Suppressor macrophage treated with lipopolysaccharide for 1 hour (primary cell): ENCODE results near the gene CYCS.
"Not testable (repeated sequence)": the region's sequence is repeated elsewhere in the genome, so short reads cannot be mapped to it uniquely, and the experiment has no call there.

Experiments used
- DNase-seq, 3 donors: peaks; one replicate each; pipeline ENCODE4 v3.0.0-alpha.2; 2020 to 2022

The CYCS gene

DNA sequence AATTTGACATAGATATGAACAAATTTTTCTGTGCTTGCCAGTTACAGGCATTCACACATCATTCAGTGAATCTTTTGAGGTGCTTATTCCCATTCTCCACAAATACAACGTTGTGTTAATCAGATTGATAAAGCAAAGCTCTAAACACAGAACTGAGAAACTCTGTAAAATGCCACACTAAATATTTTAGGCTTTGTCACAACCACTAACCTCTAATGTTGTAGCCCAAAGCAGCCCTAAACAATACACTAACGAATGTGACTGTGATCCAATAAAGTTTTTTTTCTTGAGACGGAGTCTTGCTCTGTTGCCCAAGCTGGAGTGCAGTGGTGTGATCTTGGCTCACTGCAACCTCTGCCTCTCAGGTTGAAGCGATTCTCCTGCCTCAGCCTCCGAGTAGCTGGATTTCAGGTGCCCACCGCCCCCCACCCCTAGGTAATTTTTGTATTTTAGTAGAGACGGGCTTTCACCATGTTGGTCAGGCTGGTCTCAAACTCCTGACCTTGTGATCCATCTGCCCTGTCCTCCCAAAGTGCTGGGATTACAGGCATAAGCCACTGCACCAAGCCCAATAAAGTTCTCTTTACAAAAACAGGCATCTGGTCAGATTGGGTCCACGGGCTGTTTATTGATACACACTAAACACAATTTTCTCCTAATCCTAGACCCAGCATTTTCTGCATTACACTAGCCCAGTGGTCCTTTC lies 6.9 kb downstream of the CYCS start:
- no peak for DNase-seq

DNA sequence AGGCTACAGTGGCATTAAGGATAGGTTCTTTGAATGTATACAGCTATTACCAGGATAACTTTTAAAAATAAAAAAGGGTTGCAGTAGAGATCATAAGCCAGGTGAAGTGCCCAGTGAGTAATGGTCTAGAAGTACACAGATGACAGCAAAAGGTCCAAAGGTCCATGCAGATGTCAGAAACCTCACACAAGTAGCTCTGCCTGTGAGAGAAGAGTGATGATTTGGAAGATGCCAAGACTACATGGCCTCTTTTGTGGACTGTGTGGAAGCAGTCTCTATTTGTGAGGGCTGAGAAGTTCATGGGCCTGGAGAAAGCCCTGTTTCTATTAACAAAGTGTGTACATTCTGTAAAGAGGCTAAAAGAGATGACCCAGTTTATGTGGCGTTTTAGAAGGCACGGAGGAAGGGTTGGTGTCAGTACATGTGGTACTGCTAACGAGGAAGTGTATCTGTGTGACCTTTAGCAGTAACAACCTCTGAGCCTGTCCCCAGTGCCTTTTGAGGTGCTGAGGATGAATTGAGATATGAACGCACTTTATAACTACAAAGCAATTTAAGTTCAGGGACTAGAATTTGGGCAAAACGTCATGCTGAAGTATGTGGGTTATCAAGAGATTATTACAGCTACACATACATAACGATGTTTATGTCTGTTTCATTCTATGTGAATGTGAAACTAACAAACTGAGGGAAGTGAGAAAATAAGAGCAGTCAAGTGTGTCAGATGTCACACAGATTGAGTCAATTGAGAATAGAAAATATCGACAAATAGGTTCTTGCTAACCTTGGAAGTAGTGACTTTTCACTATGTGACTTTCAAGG lies 7.6 kb downstream of the CYCS start:
- peak in 2 of 3 donors; percentile 19 to 25 for DNase-seq

DNA sequence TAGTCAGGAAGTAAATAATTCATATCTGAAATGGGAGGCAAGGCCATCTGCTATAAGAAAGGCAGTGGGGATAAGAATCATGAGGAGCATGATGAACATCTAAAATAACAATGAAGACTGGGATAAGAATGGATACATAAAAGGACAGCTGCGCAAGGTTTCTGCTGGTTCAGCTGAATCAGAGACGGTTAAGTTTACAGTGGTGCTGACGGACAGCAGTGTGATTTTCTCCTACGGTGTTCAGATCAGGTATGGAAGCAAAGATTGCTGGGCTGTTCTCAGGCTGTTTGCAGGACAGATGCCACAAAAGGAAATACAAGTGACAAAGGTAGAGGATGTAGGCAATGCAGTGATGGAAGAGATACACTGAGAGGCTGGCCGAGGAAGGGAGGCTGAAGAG lies 8.4 kb downstream of the CYCS start:
- no peak for DNase-seq

DNA sequence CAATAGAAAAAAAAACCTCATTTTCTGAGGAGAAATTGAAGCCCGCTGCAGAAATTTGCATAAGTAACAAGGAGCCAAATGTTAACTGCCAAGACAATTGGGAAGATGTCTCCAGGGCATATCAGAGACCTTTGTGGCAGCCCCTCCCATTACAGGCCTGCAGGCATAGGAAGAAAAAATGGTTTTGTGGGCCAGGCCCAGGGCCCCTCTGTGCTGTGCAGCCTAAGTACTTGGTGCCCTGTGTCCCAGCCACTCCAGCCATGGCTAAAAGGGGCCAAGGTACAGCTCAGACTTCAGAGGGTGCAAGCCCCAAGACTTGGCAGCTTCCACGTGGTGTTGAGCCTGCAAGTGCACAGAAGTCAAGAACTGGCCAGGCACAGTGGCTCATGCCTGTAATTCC lies 14.5 kb downstream of the CYCS start:
- DNase-seq, result not testable (repeated sequence)

DNA sequence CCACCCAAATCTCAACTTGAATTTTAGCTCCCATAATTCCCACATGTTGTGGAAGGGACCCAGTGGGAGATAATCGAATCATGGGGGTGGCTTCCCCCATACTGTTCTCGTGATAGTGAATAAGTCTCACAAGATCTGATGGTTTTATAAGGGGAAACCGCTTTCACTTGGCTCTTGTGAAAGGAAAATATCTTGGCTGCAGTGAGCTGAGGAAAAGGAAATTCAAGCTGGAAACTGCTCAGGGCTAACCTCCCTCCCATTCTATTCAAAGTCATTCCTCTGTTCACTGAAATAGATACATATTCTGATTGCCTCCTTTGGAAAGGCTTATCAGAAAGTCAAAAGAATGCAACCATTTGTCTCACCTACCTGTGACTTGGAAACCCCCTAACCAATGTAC lies 15.8 kb downstream of the CYCS start:
- DNase-seq, result no peak

DNA sequence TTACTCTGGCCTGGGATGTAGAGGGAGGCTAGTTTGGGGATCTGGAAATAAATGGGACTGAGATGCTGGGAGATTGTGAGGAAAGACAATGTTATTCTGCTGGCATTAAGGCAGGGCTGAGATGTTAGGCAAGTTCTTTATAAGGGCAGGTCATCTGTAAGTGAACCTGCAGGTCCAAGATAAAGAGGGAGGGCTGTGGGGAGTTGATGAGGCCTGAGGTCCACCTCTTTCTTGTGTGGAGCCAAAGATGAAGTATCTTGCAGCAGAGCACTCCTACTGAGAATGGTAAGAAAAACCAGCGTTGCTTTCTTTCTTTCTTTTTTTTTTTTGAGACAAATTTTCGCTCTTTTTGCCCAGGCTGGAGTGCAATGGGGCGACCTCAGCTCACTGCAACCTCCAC lies 19.1 kb downstream of the CYCS start:
- no peak for DNase-seq

DNA sequence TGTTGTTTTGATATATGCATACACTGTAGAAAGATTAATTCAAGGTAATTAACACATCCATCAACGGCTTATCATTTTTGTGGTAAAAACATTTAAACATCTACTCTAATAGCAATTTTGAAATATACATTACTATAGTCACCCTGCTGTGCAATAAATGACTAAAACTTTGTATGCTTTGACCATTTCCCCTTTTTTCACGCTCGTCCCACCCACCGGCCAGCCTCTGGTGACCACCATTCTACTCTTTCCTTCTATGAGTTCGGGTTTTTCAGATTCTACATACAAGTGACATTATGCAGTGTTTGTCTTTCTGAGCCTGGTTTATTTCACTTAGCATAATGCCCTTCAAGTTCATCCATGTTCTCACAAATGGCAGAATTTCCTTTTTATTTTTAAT lies 21.3 kb downstream of the CYCS start:
- DNase-seq, result peak; percentile 55 to 64 (median 58)

DNA sequence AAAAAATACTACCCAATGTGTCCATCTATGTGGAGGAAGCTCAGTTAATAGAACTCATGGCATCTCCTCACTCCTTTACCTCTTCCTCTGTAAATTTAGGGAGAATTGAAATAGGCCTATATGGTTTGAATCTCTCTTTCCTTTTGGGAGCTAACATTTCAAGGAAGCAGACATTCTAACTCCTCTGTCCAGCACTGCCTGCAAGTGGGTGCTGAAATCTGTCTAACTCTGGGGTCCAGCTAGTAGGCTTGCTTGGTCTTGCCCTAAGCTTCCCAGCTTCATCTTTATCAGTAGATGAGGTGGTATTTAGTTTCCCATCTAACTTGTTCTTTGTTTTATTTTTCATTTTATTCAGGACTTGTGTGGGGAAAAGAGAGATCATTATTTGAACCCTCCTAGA lies 23.2 kb downstream of the CYCS start:
- no peak for DNase-seq

DNA sequence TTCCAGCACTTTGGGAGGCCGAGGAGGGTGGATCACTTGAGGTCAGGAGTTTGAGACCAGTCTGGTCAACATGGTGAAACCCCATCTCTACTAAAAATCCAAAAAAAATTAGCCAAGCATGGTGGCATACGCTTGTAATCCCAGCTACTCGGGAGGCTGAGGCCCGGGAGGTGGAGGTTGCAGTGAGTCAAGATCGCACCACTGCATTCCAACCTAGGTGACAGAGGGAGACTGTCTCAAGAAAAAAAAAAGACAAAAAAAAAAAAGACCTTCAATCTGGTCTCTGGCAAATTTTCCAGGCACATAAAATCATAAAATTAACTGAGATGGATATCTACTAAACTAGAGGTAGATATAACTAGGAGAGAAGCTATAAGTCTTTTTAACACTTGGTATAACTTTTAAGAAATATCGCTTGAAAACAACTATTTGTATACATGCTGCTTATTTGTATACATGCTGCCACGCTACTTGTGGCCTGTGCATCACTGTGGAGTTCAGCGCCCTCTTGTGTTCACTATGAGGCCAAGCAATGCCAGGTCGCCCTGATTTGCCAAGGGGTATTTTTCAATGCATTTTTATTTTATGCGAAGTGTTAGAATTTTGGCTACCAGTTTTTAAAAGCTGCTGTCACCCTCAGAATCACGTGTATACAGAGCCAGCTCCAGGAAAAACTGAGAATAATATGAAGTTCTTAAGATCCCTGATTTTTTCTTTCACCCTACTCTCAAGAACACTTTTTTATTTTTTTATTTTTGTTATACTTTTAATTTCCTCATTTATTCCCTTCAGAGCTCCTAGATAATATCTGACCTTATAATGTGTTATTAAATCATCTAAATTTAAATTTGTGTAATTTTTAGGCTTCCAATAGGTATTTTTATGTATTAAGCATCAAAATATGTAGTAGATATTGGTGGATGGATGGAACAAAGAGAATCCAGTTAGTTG lies 26.7 kb downstream of the CYCS start:
- peak; percentile 77 to 87 (median 78) for DNase-seq

DNA sequence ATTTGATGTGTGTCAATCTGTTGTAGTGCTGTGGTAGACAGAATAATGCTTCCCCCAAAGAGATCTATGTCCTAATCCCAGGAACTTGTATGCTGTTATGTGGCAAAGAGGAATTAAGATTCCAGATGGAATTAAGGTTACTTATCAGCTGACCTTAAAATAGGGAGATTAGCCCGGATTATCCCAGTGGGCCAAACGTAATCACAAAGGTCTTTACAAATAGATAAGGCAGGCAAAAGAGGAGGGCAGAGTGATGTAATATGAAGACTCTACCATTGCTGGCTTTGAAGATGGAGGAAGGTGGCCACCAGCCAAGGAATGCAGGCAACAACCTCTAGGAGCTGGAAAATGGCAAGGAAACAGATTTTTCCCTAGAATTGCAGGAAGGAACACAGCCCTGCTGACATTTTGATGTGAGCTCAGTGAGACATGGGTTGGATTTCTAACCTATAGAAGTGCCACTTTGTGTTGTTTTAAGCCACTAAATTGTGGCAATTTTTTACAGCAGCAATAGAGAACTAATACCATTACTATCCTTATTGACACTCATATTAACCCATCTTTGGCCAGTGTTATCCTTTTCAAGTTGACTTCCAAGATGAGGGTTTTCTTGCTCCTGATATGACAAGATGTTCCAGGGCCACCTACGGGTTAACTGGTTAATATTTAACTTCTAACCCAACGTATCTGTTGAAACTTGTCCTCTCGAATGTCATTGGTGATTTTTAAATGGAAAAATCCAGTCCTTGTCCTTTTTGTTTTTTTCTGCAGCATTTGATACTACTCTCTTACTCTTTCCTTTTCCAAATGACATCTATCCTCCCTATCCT lies 29.3 kb downstream of the CYCS start:
- DNase-seq, result no peak

DNA sequence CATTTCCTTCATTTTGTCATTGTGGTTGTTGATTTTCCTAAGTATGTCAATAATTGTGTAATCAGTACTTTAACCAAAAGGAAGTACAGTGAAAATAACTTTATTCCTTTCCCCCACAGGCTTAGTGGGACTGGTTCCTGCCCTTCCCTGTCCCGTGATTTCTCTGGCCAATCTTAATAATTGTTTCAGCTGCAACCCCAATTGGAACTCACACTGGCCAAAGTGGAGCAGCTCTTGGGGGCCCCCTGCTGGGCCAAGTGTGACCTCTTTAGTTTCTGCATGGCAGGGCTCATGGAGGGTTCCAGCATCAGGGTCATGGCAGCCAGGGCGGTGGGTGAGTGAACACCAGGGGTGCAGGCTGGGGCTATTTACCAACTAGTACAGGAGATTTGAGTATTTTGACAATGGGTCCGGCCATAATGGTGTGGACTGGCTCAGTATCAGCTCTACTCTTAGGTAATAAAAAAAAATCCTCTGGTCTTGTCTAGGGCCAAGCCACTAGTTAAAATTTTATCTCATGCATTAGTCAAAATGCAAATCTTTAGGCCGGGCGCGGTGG lies 31.7 kb downstream of the CYCS start:
- DNase-seq, result peak; percentile 85 to 92 (median 88)

DNA sequence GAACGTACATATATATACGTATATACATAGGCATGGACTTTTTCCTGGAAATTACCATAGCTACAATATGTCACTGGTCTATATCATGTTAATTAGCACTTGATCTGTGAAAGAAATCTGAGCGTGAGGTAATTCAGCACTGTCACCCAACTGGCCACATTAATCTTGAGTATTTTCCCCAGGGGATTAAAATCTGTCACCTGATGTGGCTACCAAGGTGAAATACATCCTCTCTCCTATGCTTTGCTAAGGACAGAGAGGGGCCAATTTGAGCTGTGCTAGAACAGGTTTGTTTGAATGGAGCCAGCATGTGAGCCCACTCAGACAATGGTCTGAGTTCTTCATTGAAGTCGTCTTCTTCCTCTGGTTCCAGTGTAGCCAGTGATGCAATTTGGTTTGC lies 33.3 kb downstream of the CYCS start:
- no peak for DNase-seq

DNA sequence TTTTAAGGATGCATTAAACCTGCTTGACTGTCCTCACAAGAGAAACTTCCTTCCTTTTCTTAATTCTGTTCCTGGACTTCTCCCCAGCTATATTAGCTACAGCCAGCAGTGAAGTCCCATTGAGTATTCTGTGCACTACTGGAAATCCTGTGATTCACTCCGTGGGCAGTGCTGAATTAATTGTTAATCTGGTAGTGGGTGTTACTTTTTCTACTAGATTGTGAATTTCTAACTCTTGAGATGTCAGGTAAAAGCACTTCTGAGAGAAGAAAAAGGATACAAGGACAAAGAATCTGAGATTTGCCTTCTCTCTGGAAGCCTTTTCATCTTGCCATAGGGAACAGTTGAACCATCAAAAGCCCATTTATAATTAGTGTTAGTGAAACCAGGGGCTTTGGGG lies 33.9 kb downstream of the CYCS start:
- peak in 2 of 3 donors; percentile 27 to 40 for DNase-seq

DNA sequence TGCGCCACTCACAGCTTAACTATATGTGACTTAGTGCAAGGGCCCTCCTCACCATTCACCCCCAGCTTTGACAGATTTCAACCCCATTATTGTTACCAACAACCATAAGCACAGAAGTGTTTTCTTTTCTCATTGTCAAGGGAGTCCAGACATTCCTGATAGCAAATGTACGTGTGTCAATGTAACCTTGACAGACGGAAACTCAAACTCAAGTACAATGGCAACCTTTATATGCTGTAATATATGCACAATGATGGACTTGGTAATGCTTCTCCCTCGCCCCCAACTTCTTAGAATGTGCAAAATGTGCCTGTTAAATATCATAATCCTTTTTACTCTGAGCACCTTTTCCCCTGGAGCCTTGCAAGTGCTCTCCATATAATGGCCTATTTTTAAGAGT lies 34.7 kb downstream of the CYCS start:
- no peak for DNase-seq

DNA sequence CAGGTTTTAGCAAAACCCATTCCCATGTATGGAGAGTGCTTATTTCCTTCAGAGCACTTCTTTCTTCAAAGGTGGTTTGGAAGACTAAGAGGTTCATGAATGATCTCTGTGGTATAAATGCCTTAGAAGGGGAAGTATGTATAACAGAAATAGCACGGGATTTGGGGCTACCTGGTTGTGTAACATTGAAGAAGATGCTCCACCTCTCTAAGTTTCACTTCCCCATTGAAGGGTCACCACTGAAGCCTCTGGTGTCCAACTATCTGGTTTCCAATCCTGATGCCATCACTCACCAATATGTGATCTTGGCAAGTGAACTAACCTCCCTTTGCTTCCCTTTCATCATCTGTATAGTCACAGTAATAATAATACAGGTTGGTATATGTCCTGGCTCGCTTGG lies 37.2 kb downstream of the CYCS start:
- peak in 1 of 3 donors; percentile 32 for DNase-seq

DNA sequence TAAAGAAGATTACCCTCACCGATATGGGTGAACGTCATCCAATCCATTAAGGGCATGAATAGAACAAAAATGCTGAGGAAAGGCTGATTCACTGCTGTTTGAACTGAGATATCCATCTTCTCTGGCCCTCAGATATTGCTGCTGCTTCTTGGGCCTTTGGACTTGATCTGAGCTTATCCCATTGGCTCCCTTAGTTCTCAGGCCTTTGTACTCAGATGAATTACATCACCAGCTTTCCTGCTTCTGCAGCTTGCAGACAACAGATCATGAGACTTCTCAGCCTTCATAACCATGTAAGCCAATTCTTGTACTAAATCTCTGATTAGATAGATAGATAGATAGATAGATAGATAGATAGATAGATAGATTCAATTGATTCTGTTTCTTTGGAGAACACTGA lies 40.2 kb downstream of the CYCS start:
- no peak for DNase-seq

DNA sequence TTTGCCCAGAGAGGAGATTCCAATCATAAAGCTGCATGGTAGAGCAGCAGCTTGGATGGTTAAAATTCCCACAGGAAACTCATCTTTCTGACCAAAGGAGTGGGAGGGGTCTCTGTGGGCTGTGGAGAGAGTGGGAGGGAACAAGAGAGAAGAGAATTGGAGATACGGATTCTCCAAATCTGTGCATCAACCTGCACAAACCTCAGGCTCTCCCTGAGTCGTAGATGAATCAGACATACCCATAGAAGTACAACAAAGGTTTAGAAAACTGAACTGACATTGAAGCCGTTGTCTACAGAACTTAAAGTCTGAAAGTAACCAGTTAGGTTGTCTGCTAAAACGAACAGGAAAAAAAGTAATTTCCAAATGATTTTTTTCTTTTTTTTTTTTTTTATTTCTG lies 41.9 kb downstream of the CYCS start:
- DNase-seq, result no peak

DNA sequence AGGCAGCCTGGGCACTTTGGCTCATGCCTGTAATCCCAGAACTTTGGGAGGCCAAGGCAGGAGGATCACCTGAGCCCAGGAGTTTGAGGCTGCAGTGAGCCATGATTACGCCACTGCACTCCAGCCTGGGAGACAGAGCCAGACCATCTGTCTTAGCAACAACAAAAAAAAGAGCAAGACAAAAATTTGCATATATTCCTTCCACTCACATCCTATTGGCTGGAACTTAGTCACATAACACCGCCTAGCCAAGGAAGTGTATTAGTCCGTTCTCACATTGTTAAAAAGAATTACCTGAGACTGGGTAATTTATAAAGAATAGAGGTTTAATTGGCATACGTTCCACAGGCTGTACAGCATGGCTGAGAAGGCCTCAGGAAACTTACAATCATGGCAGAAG lies 43.0 kb downstream of the CYCS start:
- DNase-seq, result not testable (repeated sequence)

DNA sequence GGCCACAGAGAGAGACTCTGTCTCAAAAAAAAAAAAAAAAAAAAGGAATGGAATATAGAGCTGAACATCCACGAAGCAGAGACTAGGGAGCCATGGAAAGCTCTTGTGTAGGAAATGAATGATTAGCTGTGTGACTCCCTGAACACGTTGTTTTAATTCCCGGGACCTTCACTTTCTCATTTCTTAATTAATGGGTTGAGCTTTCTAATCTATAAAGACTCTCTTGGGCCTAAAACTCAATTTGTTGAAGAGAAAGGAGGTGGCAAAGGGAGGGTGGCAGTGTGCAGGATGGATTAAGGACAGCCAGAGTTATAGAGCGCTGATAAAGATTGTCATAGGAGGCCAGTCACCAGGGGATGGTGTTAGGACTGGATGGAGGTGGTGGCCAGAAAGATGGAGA lies 48.0 kb downstream of the CYCS start:
- no peak for DNase-seq

DNA sequence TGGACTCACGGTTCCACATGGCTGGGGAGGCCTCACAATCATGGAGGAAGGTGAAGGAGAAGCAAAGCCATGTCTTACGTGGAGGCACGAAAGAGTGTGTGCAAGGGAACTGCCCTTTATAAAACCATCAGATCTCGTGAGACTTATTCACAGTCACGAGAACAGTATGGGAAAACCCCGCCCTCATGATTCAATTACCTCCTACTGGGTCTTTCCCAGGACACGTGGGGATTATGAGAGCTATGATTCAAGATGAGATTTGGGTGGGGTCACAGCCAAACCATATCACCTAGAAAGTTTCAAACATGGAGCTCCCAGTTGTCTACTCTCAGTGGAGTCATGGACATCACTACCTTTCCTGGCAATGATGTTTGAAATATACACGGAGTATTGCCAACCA lies 49.6 kb downstream of the CYCS start:
- DNase-seq, result peak; percentile 49 to 72 (median 55)

DNA sequence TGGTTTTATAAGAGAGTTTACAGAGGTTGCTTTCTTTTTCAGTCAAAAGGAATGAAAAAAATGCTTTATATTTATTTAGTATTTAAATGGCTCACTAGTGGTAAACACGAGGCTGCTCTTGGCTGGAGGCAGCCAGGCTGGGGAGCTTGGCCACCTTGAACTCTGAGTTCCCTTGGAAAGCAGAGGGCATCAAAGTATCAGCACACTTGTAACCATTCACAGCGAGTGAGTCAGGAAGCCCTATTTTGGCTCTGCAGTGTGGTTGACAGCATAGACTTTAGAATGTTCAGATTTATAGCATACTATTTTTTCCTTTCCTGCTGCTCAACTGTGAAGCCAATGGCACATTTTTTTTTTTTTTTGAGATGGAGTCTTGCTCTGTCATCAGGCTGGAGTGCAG lies 51.6 kb downstream of the CYCS start:
- no peak for DNase-seq
